Measurements from ENCODE around the gene PRICKLE1. TPM values are rescaled to one million over a fixed set of nuclear protein-coding genes. Genes with fewer than 3 reads are reported as not detected.

The PRICKLE1 gene
- total and polyA plus RNA-seq, 2 experiments from 2014 or later = 7.7 to 51.7 TPM

DNA sequence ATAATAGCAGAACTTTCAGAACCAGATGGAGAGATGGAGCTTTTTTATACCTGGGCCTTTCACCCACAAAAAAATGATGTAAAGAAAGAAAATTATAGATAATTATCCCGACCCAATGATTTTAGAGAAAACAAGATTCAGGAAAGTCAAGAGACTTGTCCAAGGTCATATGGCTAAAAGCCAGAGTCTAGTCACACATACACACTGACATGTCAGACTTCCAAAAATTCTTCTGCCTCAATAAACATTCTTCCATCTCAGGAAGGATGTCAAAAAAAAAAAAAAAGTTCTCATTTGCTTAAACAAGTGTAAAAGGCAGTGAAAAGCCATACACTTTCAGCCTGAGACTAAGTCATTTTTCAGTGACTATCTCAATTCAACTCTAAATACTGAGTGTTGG is 116.0 kb downstream of the PRICKLE1 start:
- H2AFZ ChIP-seq = no peak overlapping the region
- Mint-ChIP-seq H3K27ac (no peak overlapping the region), H3K9me3 (no peaks in the 10 kb centered on the region; the same call in 2 of the 3 replicates), H3K36me3 (ENCODE audit: low read depth) (peaks cover 56% of the 10 kb centered on the region), H3K27me3 (ENCODE audit: insufficient read depth, low read depth, poor library complexity) (peaks cover 7% of the 10 kb centered on the region), H3K4me1 (peaks cover 61% of the 10 kb centered on the region), H3K4me3 (no peak overlapping the region)
- peaks cover 56% of the 10 kb centered on the region for H3K4me1 ChIP-seq (ENCODE audit: insufficient read depth)
- peaks cover 11% of the 10 kb centered on the region; the same call in 1 of the 2 replicates for H3K36me3 ChIP-seq (ENCODE audit: insufficient read depth)
- no peak for ATAC-seq
- no peak for DNase-seq (ENCODE audit: low spot score)
- H3K27me3 ChIP-seq (ENCODE audit: insufficient read depth) = no peaks in the 10 kb centered on the region
- H3K27ac ChIP-seq (ENCODE audit: low read depth) = no peak overlapping the region
- H3F3A ChIP-seq (replicated peaks; ENCODE audit: low read depth) = no peaks in the 10 kb centered on the region
- H3K9me2 ChIP-seq (ENCODE audit: insufficient read depth) = no peaks in the 10 kb centered on the region
- TF ChIP-seq CREB1 (CRISPR knock-in tag; IDR thresholded peaks at IDR 0.05; ENCODE audit: low read depth) (no peak), POLR2AphosphoS5 (IDR thresholded peaks at IDR 0.05; ENCODE audit: low read depth) (no peak), NANOG (IDR thresholded peaks at IDR 0.05; ENCODE audit: borderline replicate concordance) (no peak), ZNF114 (CRISPR knock-in tag; IDR thresholded peaks at IDR 0.05) (no peak), EZH2phosphoT487 (IDR thresholded peaks at IDR 0.05; ENCODE audit: unreplicated experiment) (no peak), STAT1 (IDR thresholded peaks at IDR 0.05; ENCODE audit: unreplicated experiment) (no peak), ZNF331 (CRISPR knock-in tag; IDR thresholded peaks at IDR 0.05; ENCODE audit: low read depth) (no peak), JUNB (IDR thresholded peaks at IDR 0.05; ENCODE audit: unreplicated experiment) (no peak)
- TF ChIP-seq, protein P1, sequence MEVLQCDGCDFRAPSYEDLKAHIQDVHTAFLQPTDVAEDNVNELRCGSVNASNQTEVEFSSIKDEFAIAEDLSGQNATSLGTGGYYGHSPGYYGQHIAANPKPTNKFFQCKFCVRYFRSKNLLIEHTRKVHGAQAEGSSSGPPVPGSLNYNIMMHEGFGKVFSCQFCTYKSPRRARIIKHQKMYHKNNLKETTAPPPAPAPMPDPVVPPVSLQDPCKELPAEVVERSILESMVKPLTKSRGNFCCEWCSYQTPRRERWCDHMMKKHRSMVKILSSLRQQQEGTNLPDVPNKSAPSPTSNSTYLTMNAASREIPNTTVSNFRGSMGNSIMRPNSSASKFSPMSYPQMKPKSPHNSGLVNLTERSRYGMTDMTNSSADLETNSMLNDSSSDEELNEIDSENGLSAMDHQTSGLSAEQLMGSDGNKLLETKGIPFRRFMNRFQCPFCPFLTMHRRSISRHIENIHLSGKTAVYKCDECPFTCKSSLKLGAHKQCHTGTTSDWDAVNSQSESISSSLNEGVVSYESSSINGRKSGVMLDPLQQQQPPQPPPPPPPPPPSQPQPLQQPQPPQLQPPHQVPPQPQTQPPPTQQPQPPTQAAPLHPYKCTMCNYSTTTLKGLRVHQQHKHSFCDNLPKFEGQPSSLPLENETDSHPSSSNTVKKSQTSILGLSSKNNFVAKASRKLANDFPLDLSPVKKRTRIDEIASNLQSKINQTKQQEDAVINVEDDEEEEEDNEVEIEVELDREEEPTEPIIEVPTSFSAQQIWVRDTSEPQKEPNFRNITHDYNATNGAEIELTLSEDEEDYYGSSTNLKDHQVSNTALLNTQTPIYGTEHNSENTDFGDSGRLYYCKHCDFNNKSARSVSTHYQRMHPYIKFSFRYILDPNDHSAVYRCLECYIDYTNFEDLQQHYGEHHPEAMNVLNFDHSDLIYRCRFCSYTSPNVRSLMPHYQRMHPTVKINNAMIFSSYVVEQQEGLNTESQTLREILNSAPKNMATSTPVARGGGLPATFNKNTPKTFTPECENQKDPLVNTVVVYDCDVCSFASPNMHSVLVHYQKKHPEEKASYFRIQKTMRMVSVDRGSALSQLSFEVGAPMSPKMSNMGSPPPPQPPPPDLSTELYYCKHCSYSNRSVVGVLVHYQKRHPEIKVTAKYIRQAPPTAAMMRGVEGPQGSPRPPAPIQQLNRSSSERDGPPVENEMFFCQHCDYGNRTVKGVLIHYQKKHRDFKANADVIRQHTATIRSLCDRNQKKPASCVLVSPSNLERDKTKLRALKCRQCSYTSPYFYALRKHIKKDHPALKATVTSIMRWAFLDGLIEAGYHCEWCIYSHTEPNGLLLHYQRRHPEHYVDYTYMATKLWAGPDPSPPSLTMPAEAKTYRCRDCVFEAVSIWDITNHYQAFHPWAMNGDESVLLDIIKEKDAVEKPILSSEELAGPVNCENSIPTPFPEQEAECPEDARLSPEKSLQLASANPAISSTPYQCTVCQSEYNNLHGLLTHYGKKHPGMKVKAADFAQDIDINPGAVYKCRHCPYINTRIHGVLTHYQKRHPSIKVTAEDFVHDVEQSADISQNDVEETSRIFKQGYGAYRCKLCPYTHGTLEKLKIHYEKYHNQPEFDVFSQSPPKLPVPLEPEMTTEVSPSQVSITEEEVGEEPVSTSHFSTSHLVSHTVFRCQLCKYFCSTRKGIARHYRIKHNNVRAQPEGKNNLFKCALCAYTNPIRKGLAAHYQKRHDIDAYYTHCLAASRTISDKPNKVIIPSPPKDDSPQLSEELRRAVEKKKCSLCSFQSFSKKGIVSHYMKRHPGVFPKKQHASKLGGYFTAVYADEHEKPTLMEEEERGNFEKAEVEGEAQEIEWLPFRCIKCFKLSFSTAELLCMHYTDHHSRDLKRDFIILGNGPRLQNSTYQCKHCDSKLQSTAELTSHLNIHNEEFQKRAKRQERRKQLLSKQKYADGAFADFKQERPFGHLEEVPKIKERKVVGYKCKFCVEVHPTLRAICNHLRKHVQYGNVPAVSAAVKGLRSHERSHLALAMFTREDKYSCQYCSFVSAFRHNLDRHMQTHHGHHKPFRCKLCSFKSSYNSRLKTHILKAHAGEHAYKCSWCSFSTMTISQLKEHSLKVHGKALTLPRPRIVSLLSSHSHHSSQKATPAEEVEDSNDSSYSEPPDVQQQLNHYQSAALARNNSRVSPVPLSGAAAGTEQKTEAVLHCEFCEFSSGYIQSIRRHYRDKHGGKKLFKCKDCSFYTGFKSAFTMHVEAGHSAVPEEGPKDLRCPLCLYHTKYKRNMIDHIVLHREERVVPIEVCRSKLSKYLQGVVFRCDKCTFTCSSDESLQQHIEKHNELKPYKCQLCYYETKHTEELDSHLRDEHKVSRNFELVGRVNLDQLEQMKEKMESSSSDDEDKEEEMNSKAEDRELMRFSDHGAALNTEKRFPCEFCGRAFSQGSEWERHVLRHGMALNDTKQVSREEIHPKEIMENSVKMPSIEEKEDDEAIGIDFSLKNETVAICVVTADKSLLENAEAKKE (CRISPR knock-in tag; IDR thresholded peaks at IDR 0.05) = no peak
- TF ChIP-seq, protein P2, sequence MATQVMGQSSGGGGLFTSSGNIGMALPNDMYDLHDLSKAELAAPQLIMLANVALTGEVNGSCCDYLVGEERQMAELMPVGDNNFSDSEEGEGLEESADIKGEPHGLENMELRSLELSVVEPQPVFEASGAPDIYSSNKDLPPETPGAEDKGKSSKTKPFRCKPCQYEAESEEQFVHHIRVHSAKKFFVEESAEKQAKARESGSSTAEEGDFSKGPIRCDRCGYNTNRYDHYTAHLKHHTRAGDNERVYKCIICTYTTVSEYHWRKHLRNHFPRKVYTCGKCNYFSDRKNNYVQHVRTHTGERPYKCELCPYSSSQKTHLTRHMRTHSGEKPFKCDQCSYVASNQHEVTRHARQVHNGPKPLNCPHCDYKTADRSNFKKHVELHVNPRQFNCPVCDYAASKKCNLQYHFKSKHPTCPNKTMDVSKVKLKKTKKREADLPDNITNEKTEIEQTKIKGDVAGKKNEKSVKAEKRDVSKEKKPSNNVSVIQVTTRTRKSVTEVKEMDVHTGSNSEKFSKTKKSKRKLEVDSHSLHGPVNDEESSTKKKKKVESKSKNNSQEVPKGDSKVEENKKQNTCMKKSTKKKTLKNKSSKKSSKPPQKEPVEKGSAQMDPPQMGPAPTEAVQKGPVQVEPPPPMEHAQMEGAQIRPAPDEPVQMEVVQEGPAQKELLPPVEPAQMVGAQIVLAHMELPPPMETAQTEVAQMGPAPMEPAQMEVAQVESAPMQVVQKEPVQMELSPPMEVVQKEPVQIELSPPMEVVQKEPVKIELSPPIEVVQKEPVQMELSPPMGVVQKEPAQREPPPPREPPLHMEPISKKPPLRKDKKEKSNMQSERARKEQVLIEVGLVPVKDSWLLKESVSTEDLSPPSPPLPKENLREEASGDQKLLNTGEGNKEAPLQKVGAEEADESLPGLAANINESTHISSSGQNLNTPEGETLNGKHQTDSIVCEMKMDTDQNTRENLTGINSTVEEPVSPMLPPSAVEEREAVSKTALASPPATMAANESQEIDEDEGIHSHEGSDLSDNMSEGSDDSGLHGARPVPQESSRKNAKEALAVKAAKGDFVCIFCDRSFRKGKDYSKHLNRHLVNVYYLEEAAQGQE (IDR thresholded peaks at IDR 0.05; ENCODE audit: unreplicated experiment) = no peak
- TF ChIP-seq, protein P3, sequence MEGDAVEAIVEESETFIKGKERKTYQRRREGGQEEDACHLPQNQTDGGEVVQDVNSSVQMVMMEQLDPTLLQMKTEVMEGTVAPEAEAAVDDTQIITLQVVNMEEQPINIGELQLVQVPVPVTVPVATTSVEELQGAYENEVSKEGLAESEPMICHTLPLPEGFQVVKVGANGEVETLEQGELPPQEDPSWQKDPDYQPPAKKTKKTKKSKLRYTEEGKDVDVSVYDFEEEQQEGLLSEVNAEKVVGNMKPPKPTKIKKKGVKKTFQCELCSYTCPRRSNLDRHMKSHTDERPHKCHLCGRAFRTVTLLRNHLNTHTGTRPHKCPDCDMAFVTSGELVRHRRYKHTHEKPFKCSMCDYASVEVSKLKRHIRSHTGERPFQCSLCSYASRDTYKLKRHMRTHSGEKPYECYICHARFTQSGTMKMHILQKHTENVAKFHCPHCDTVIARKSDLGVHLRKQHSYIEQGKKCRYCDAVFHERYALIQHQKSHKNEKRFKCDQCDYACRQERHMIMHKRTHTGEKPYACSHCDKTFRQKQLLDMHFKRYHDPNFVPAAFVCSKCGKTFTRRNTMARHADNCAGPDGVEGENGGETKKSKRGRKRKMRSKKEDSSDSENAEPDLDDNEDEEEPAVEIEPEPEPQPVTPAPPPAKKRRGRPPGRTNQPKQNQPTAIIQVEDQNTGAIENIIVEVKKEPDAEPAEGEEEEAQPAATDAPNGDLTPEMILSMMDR (conservative IDR thresholded peaks at IDR 0.05; ENCODE audit: low read depth in 2 of 2) = no peak
- H4K20me1 ChIP-seq (replicated peaks; ENCODE audit: insufficient read depth) = peaks cover 22% of the 10 kb centered on the region
- H3K4me2 ChIP-seq = no peak overlapping the region
- H3K4me3 ChIP-seq = no peak overlapping the region
- H3K79me2 ChIP-seq (replicated peaks; ENCODE audit: insufficient read depth) = peaks cover 81% of the 10 kb centered on the region
